Omental fat pad (tissue), 4 donors: Measurements from ENCODE around the gene WASHC4. TPM values are rescaled to one million over a fixed set of nuclear protein-coding genes. Genes with fewer than 3 reads are reported as not detected.
"Not testable (repeated sequence)": the region's sequence is repeated elsewhere in the genome, so short reads cannot be mapped to it uniquely, and the experiment has no call there.

Source experiments
- ATAC-seq: fragments of 150-250 bp; one replicate; pipeline ENCODE4 v1.9.1; 2016; ENCODE audit warnings: mild to moderate bottlenecking, moderate library complexity; ENCODE audit not compliant: low FRiP score
- DNase-seq: peaks from one replicate; pipeline ENCODE4 v3.0.0-alpha.2; 2019; ENCODE audit warnings: low spot score
- CTCF ChIP-seq, 3 donors: fragments of 450-650 bp; IDR thresholded peaks; one replicate each; pipeline ENCODE4 v1.5.1; 2016 to 2017; ENCODE audit warnings: antibody characterized with exemption in 3 of 3, mild to moderate bottlenecking in 3 of 3, moderate library complexity in 2 of 3
- total RNA-seq, 4 donors: library from RNA; depleted of rRNA; stranded (reverse); fragments of >200 nt; gene quantifications; one replicate each; pipeline ENCODE4 v1.1.0, GENCODE V29; 2016

The WASHC4 gene
- total RNA-seq, 4 donors from 2014 or later = 43.9 to 130 (median 58.4) TPM

GRCh38 chr12:105092336-105092735 lies 15.2 kb upstream of the WASHC4 start:
- no peak for TF ChIP-seq CTCF (IDR thresholded peaks at IDR 0.05)
- DNase-seq (no peak), ATAC-seq (no peak)

DNA sequence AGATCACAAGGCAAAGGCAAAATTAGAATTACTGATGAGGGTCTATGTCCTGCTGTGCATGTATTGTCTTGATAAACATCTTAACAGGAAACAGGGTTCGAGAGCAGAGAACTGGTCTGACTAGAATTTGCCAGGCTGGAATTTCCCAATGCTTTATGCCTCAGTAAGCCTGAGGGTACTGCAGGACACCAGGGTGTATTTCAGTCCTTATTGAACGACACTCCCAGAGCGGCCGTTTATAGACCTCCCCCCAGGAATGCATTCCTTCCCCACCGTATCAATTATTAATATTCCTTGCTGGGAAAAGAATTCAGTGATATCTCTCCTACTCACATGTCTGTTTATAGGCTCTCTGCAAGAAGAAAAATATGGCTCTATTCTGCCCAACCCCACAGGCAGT lies 12.2 kb upstream of the WASHC4 start:
- ATAC-seq = not testable (repeated sequence)

GRCh38 chr12:105099356-105099755 lies 8.2 kb upstream of the WASHC4 start:
- TF ChIP-seq CTCF (IDR thresholded peaks at IDR 0.05) = no peak
- DNase-seq (no peak), ATAC-seq (no peak)

More for the DNA sequence above, 12.2 kb upstream of the WASHC4 start:
- DNase-seq = not testable (repeated sequence)

GRCh38 chr12:105100207-105100985 lies 7.1 kb upstream of the WASHC4 start:
- no peak for TF ChIP-seq CTCF (IDR thresholded peaks at IDR 0.05)
- DNase-seq (no peak), ATAC-seq (peak; percentile 54)

- DNase-seq = no peak
- no peak for ATAC-seq
- no peak for TF ChIP-seq CTCF (IDR thresholded peaks at IDR 0.05)
These were observed 6.5 kb upstream of the WASHC4 start for GRCh38 chr12:105100998-105101397.

- ATAC-seq = no peak
These were observed 4.9 kb upstream of the WASHC4 start for GRCh38 chr12:105102673-105103072.

DNA sequence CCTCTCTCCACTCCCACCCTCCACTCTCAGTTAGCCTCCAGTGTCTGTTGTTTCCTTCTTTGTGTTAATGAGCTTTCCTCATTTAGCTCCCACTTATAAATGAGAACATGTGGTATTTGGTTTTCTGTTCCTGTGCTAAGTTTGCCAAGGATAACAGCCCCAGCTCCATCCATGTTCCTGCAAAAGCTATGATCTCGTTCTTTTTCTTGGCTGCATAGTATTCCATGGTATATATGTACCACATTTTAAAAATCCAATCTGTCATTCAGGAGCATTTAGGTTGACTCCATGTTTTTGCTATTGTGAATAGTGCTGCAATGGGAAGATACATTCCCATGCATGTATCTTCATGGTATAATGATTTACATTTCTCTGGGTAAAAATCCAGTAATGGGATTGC lies 2.8 kb upstream of the WASHC4 start:
- DNase-seq (no peak), ATAC-seq (no peak)
- no peak for TF ChIP-seq CTCF (IDR thresholded peaks at IDR 0.05)

More at GRCh38 chr12:105102673-105103072, 4.9 kb upstream of the WASHC4 start:
- no peak for TF ChIP-seq CTCF (IDR thresholded peaks at IDR 0.05)
- no peak for DNase-seq
